Activated CD4-positive, alpha-beta T cell treated with anti-CD3 and anti-CD28 coated beads, Interleukin-2, amount 10 ng/mL, durations not matched to agents 24 days and 14 days (primary cell): ENCODE data around the gene SLC38A3. TPM values are rescaled to one million over a fixed set of nuclear protein-coding genes. Genes with fewer than 3 reads are reported as not detected.
"Not testable (repeated sequence)": the region's sequence is repeated elsewhere in the genome, so short reads cannot be mapped to it uniquely, and the experiment has no call there.

Source experiments
- DNase-seq: peaks from one replicate; pipeline ENCODE4 v3.0.0; 2022
- H3K27ac Mint-ChIP-seq: one replicate; pipeline ENCODE4 v1.8.0; 2022; ENCODE audit warnings: mild to moderate bottlenecking, mixed read lengths
- H3K27me3 Mint-ChIP-seq: one replicate; pipeline ENCODE4 v1.8.0; 2022; ENCODE audit warnings: mixed read lengths
- H3K36me3 Mint-ChIP-seq: one replicate; pipeline ENCODE4 v1.8.0; 2022; ENCODE audit warnings: low read depth, mild to moderate bottlenecking, mixed read lengths
- H3K4me1 Mint-ChIP-seq: one replicate; pipeline ENCODE4 v1.8.0; 2021; ENCODE audit warnings: mixed read lengths
- H3K4me3 Mint-ChIP-seq: one replicate; pipeline ENCODE4 v1.8.0; 2022; ENCODE audit warnings: mild to moderate bottlenecking, moderate library complexity, mixed read lengths
- H3K9me3 Mint-ChIP-seq: one replicate; pipeline ENCODE4 v1.8.0; 2021; ENCODE audit warnings: mixed read lengths
- intact Hi-C: fragments of 100-400 bp; cut with micrococcal nuclease; formaldehyde crosslinking; loops from one replicate; pipeline ENCODE4 v1.15.1; 2023
- total RNA-seq: library from RNA; stranded (reverse); gene quantifications from 2 replicates; pipeline ENCODE4 v1.2.3, GENCODE V29; 2022

SLC38A3 gene
- total RNA-seq, 1 donor from 2014 or later: not detected

- no peaks in the 10 kb centered on the region for H3K9me3 Mint-ChIP-seq
Measured at GRCh38 chr3:50256978-50257890, 52.2 kb downstream of the SLC38A3 start.

GRCh38 chr3:50258029-50258680 is 53.1 kb downstream of the SLC38A3 start:
- no peak overlapping the region for H3K4me3 Mint-ChIP-seq
- DNase-seq: no peak
- no peaks in the 10 kb centered on the region for H3K27me3 Mint-ChIP-seq
- H3K36me3 Mint-ChIP-seq: peaks cover 34% of the 10 kb centered on the region
- intact Hi-C loops: no loop called here
- H3K4me1 Mint-ChIP-seq: peaks cover 5% of the 10 kb centered on the region
- H3K27ac Mint-ChIP-seq: no peak overlapping the region
- no peaks in the 10 kb centered on the region for H3K9me3 Mint-ChIP-seq

More at GRCh38 chr3:50256978-50257890, 52.2 kb downstream of the SLC38A3 start:
- Mint-ChIP-seq H3K4me3 (no peak overlapping the region), H3K36me3 (peaks cover 34% of the 10 kb centered on the region), H3K27ac (no peak overlapping the region), H3K27me3 (no peaks in the 10 kb centered on the region), H3K4me1 (peaks cover 5% of the 10 kb centered on the region)
- DNase-seq: peak; percentile 80
- intact Hi-C loops: no loop called here

DNA sequence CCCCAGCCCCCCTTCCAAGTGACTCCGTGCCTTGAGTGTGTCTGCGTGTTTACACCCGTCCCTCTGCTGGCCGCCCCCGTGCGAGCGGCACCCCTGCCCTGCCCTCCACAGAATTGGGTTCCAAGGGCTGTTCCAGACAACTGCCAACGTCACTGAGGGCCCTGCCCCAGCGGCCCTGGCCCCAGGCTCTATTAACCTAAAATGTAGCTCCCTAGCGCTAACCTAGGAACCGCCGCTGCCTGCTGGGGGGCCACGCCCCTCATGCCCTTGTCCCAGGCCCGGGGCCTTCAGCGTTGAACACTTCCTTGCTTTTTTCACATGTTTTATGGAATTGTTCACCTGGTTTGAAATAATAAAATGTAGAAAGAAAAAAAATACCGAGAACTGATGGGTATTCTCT is 53.9 kb downstream of the SLC38A3 start:
- Mint-ChIP-seq H3K9me3 (no peaks in the 10 kb centered on the region), H3K27me3 (no peaks in the 10 kb centered on the region), H3K4me3 (peak overlapping the region; percentile 21), H3K27ac (no peak overlapping the region), H3K4me1 (peaks cover 5% of the 10 kb centered on the region), H3K36me3 (peaks cover 26% of the 10 kb centered on the region)
- intact Hi-C loops: no loop called here
- no peak for DNase-seq

DNA sequence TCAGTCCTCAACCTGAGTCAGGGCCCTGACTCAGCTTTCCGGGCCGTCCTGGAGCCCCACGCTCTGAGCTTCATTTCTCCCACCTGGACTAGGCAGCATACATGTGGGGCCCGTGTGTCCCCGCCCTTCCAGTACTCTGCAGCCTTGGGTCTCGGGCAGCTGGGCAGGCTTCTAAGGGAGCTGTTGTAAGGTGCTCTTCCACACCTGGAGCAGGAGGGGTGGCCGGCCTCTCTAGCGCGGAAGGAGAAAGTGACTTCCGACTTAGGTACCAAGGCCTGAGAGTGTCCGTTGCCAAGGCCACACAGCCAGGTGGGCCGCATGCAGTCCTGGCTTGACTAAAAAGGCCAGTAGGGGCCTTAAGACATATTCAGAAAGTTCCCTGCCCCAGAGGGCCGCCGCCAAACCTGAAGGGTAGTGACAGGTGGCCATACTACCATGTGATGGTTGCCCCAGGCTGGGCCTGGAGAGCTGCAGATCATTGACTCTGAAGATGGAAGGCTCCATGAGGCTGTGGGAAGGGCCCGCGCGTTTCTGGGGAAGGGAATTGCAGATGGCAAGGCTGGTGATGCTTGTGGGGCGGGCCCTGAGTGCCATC is 54.5 kb downstream of the SLC38A3 start:
- Mint-ChIP-seq H3K27ac (peak overlapping the region; percentile 81), H3K4me3 (peak overlapping the region; percentile 71), H3K36me3 (peaks cover 24% of the 10 kb centered on the region), H3K4me1 (peaks cover 5% of the 10 kb centered on the region), H3K27me3 (no peaks in the 10 kb centered on the region), H3K9me3 (no peaks in the 10 kb centered on the region)
- DNase-seq: no peak
- intact Hi-C loops: loop anchor here (1.0 kb wide), 3 partner anchors 13 to 32 kb away; no protein-coding TSS in a partner anchor

- Mint-ChIP-seq H3K4me1 (peaks cover 5% of the 10 kb centered on the region), H3K27ac (peak overlapping the region; percentile 81)
Measured at GRCh38 chr3:50260027-50260941, 55.2 kb downstream of the SLC38A3 start.

DNA sequence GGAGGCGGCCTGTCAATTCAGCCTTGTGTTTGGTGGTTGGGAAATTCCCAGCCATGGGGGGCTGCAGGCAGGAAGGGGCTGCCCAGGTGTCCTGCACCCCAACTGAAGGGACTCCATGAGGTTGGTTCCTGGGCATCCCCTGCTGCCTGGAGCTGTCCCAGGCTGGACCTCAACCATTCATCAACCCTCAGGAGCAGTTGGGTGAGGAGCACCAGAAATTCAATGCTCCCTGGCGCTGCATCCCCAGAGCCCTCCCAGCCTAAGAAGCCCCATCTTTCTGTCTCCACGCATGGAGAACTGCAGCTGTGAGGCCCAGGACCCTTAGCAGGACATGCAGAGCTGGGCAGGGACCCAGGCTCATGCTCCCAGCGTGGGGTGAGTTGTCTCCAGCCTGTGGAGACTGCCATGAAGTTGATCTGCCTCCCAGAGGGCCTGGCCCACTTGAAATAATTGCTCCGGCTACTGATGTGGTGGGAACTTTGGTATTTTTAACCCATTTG is 55.9 kb downstream of the SLC38A3 start:
- no peak for DNase-seq
- Mint-ChIP-seq H3K4me1 (peaks cover 5% of the 10 kb centered on the region), H3K36me3 (peaks cover 22% of the 10 kb centered on the region), H3K27me3 (peaks cover 4% of the 10 kb centered on the region), H3K4me3 (peak overlapping the region; percentile 71), H3K9me3 (no peaks in the 10 kb centered on the region), H3K27ac (peak overlapping the region; percentile 32)
- intact Hi-C loops: loop anchor here (1.0 kb wide), 3 partner anchors 11 to 34 kb away; no protein-coding TSS in a partner anchor

More at GRCh38 chr3:50260027-50260941, 55.2 kb downstream of the SLC38A3 start:
- intact Hi-C loops: loop anchor here (1.0 kb wide), 3 partner anchors 12 to 33 kb away; no protein-coding TSS in a partner anchor
- Mint-ChIP-seq H3K4me3 (peak overlapping the region; percentile 71), H3K27me3 (no peaks in the 10 kb centered on the region), H3K9me3 (no peaks in the 10 kb centered on the region), H3K36me3 (peaks cover 22% of the 10 kb centered on the region)
- DNase-seq: peak; percentile 97

DNA sequence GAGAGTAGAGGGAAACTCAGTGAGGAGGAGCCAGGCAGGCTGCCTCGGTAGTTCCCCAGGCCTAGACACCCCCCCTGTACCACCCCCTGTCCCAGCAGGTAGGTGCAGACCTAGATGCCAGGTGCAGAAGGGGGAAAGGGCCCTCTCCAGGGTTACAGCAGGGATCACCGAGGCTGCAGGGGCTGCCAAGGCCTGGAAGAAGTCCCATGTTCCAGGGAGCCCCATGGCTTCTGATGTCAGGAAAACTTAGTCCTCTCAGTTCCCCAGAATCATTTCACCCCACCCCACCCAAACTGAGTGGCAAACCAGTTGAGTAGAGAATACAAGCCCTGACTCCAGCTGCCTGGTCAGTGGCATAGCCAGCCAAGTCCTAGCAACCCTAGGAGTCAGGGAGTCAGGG is 56.4 kb downstream of the SLC38A3 start:
- intact Hi-C loops: no loop called here
- Mint-ChIP-seq H3K27ac (peak overlapping the region; percentile 32), H3K4me3 (peak overlapping the region; percentile 24), H3K36me3 (peaks cover 18% of the 10 kb centered on the region), H3K4me1 (peaks cover 5% of the 10 kb centered on the region), H3K27me3 (peaks cover 6% of the 10 kb centered on the region), H3K9me3 (no peaks in the 10 kb centered on the region)
- DNase-seq: no peak

DNA sequence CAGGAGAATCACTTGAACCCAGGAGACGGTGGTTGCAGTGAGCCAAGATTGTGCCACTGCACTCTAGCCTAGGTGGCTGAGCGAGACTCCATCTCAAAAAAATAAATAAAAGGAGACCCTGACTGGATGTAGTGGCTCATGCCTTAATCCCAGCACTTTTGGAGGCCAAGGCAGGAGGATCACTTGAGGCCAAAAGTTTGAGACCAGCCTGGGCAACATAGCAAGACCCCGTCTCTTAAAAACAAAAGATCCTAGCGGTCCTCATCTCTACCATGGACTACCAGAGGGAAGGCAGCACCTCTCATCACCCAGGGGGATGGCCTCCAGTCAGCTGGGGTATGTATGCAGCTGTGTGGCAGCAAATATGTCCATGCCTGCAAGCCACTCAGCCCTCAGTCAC is 57.1 kb downstream of the SLC38A3 start:
- H3K27ac Mint-ChIP-seq, intact Hi-C loops, H3K4me3 Mint-ChIP-seq, DNase-seq, H3K9me3 Mint-ChIP-seq, H3K4me1 Mint-ChIP-seq: not testable (repeated sequence)
- H3K36me3 Mint-ChIP-seq: peaks cover 11% of the 10 kb centered on the region
- H3K27me3 Mint-ChIP-seq: peaks cover 13% of the 10 kb centered on the region

- intact Hi-C loops: no loop called here
- peaks cover 6% of the 10 kb centered on the region for H3K36me3 Mint-ChIP-seq
- no peak overlapping the region for H3K27ac Mint-ChIP-seq
- DNase-seq: no peak
- H3K4me3 Mint-ChIP-seq: no peak overlapping the region
- H3K27me3 Mint-ChIP-seq: peaks cover 16% of the 10 kb centered on the region
- peaks cover 5% of the 10 kb centered on the region for H3K4me1 Mint-ChIP-seq
- no peaks in the 10 kb centered on the region for H3K9me3 Mint-ChIP-seq
Measured at GRCh38 chr3:50262778-50263177, 57.7 kb downstream of the SLC38A3 start.

GRCh38 chr3:50263478-50264382 is 58.7 kb downstream of the SLC38A3 start:
- H3K36me3 Mint-ChIP-seq: peaks cover 3% of the 10 kb centered on the region
- no peak overlapping the region for H3K4me3 Mint-ChIP-seq
- H3K27me3 Mint-ChIP-seq: peaks cover 25% of the 10 kb centered on the region
- no peak for DNase-seq
- no peak overlapping the region for H3K27ac Mint-ChIP-seq
- no peaks in the 10 kb centered on the region for H3K9me3 Mint-ChIP-seq
- intact Hi-C loops: no loop called here
- H3K4me1 Mint-ChIP-seq: peaks cover 5% of the 10 kb centered on the region

DNA sequence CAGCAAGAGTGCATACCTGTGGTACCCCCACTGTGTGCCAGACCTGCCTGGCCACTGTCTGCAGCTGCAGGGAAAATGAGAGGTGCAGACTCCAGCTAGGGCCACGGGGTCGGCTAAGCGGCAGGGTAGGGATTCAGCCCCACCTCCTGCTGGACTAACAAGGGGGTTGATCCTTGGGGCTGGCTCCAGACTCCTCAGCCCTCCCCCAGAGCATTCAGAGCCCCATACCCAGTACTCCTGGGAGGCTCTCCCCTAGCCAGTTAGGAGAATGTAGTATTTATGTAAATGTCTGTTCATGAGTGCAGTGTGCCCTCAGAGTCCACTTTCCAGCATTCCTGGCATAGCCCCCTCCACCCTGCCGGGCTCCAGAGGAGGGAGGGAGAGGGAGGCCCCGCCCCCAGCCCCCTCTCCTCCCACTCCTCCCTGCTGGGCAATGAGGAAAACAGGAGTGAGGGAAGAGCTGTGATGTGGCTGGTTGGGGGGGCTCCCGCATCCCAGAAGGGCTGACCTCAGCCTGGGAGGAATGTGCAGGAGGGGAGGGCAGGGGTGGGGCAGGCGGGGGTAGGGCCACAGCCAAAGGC is 59.4 kb downstream of the SLC38A3 start:
- Mint-ChIP-seq H3K4me1 (peaks cover 3% of the 10 kb centered on the region), H3K27ac (no peak overlapping the region), H3K27me3 (peaks cover 26% of the 10 kb centered on the region), H3K9me3 (no peaks in the 10 kb centered on the region), H3K4me3 (no peak overlapping the region), H3K36me3 (no peaks in the 10 kb centered on the region)
- no peak for DNase-seq
- intact Hi-C loops: no loop called here

DNA sequence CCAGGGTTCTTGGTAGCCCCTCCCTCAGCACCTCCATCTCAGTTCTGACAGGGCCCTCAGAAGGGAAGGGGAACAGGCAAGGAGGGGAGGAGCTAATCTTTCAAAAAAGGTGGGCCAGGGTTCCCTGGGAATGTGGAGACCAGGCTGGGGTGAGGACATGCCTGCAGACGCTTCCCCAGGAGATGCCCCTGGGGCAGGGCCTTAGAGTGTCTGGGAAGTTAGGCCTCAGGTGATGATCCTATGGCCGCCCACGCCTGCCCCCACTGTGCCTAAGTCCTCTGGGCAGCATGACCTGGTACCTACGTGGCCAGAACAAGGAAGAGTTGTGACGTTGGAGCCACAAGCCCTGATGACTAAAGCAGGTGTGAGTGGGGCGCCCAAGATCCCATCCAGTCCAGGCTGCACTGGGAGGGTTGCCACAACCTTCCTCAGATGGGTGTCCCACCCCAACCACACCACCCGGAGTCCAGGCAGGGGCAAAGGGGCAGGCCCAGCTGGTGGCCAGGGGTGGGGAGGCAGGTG is 60.0 kb downstream of the SLC38A3 start:
- no peaks in the 10 kb centered on the region for H3K9me3 Mint-ChIP-seq
- H3K36me3 Mint-ChIP-seq: no peaks in the 10 kb centered on the region
- H3K27ac Mint-ChIP-seq: no peak overlapping the region

More for the DNA sequence above, 60.0 kb downstream of the SLC38A3 start:
- H3K4me3 Mint-ChIP-seq: no peak overlapping the region
- no peaks in the 10 kb centered on the region for H3K4me1 Mint-ChIP-seq
- no peak for DNase-seq
- peaks cover 26% of the 10 kb centered on the region for H3K27me3 Mint-ChIP-seq
- intact Hi-C loops: no loop called here
